ENCODE results near the gene TTC6.

The TTC6 gene

GRCh38 chr14:37597914-37598746, 2.7 kb downstream of the TTC6 start:
- no peak for DNase-seq

DNA sequence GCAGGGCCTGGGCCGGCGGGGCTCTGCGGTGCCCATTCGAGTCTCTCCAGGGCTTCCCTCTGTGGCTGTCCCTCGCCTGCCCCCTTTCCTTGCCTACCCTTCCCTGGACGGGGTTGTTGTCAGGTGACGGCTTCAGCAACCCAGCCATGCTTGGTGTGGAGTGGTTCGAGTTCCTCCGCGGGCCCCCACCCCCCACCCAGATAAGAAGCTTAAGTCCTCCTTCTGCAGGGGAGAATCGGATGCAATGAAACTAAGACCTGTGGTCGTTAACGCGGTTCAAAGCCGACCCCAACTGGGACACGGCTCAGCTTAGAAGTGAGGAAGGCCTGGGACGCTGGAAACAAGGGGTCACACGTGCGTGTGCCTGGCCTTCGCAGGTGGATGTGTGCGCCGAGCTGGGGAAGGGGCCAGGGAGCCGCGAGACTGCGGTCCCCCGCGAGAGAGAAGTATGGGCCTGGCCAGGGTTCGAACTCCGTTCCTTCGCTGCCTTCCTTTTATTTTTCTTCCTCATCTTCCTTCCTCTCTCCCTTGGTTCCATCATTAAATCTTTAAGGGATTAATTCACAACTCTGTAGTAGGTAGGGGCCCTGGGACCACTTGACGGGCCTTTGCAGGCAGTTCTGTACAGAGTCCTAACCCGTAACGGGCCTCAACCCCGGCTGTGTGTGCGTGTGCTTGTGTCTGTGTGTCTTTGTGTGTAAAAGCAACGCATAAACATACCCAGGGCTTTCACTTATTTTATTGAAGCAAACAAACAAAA, 3.5 kb downstream of the TTC6 start:
- no peak for DNase-seq

DNA sequence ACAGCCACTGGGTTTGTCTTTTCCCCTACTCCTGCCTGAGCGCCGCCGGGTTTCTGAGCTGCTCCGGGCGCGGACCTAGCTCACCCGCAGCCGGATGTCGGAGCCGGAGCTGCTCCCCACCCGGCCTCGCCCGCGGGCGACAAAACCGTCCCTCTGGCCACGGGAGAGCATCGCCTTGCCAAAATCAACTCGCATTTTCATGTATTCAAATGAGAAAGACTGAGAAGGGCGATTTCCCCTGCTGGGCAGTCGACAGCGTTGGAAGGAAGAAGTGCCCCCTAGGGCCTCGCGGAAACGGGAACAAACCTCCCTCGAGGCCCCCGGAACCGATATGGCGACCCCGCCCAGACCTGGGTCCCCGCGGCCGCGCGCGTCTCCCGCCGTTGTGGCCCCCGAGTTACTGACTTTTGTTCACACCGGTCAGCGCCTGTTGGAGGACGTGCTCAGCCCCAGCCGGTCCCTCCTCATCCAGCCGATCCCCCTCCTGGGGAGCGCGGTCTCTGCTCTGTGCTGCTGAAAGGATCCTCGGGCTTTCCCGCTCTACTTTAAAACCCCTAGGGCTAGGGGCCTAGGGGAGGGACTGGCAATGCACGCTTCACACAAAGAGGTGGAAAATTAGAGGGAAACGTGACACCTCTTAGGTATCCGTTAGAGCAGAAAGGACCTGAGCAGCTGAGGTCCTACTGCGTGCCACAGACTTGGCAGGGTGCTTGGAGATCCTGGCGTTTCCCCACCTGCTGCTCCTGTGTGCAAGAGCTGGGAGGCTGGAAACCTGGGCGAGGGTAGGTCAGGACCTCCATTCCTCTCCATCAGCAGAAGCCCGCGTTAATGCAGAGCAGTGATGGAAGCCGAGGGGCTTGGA, 4.3 kb downstream of the TTC6 start:
- DNase-seq = no peak

- no peak for DNase-seq
Observed at GRCh38 chr14:37600880-37601741, 5.7 kb downstream of the TTC6 start.

DNA sequence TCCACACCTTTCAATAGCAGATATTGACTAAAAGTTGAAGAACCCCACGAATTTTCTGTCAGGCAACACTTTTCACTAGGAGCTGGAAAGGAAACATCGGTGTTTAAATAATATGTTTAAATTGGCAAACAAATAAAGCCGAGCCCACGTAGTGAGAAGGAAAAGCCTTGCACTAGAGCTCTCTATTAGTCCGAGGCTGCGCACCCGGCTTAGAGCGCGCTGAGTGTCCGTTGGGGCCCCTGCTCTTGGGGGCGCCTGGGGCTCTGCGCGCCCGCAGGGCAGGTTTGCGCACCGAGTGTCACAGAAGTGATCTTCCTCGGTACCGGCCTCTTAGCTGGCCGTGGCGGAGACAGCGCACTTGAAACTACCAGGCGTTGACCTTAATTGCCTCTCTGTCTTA, 6.4 kb downstream of the TTC6 start:
- DNase-seq = no peak

DNA sequence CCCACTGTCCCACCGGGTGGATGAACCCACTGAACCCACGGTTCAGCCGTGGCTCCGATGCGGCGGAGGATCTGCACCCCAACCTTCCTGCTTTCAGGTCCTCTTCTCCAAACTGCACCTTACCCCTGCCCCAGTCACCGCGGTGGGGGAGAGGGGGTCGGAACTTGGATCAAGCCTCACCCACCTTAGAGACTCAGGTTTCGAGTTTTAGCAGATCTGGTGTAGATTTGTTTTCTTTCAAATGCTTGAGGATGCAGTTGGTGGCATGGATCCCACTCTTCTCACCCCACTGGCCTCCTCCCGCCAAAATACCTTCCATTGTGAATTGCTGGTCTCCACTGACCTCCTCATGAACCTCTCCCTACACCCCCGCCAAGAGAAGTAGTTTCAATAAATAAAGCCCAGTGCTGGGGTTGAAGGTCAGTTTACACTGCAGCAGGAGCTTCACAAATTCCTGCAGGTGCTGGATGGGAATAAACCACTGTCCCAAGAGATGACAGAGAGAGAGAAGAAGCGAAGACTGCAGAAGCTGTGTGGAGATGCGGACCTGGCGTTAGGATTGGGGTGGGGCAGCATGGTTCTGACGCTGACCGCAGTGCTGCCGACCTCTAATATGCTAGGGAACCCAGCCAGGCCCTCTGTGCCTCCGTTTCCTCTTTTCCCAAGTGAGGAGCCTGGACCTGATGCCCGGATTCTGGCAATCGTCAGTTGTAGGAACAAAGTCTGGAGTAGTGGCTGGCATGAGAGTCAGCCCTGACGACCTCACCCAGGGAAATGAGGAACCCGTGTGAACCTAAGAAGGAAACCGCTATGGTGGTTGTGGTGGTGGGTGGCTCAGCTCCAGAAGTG, 7.4 kb downstream of the TTC6 start:
- no peak for DNase-seq

DNA sequence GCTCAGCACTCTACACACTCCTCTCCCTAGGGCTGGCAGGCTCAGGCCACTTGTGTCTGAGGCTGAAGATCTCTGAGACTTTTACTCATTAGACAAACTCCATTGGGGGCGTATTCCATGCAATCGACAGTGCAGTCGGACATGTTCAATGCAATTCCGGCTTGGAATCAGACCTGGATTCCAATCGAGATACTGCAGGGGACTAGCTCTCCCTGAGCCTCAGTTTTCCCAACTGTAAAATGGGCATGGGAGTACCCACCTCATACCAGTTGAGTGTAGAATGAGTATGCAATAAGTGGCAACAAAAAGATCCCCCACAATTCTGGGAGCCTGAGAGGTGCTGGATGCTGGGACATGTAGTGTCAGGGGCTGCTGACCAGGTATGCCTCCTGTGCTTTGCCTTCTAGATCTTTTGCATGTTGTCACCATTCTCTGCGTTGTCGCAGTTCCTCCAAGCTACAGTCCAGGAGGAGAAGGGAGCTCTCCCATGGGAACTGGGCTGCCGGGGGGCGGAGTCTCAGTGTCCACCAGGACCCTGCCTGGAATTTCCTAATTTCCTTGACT, 8.3 kb downstream of the TTC6 start:
- DNase-seq = no peak

GRCh38 chr14:37606678-37607077, 11.2 kb downstream of the TTC6 start:
- DNase-seq = no peak

- no peak for DNase-seq
Observed at GRCh38 chr14:37608649-37609048, 13.2 kb downstream of the TTC6 start.

DNA sequence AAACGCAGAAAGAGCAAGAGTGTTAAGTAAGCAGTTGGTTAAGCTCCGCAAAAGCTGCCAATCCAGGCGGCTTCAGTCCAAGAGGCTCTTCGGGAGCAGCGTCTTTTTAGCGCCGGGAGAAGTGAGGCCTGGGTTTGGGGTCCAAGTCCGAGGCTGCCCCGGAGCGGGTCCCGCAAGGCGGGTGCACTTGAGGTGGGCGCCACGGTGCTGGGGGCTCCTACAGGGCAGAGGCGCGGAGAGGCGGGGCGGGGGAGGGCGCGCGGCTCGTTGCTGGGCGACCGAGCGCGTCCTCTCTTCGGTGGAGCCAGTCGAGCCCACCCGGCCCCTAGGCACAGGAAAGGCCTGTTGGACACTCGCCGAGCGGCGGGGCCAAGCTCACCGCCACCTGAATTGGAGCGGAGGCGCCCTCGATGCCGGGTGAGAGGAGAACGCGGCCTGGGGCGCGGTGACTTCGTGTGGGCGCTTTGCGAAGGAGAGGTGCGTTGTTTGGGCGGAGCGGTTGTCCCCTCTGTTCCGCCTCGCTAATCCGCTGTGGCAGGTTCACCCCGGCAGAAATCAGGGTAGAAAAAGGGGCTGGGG, 15.6 kb downstream of the TTC6 start:
- DNase-seq = no peak

DNA sequence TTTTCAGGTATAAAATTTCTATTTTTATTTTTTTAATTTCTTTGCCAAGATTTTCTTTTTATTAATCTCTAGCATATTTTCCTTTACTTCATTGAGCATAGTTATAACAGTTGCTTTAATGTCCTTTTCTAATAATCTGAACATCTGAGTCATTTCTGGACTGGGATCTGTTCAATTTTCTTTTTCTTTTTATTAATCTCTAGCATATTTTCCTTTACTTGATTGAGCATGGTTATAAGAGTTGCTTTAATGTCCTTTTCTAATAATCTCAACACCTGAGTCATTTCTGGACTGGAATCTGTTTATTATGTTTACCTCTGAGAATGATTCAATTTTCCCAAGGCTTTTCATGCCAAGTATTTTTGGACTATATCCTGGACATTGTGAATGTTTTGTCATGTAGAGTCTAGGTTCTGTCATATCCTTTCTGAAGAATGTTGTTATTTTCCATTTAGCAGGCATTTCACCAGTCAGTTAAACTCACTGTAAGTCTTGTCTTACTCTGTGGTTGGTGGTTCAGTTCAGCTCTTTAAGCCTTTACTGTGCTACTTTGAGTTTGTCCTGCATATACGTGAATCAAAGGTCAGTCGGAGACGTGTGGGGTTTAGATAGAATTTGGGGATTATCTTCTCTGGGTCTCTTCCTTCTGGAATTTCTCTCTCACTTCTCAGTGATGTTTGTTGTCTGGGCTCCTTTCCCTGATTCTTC, 20.3 kb downstream of the TTC6 start:
- DNase-seq = no peak

DNA sequence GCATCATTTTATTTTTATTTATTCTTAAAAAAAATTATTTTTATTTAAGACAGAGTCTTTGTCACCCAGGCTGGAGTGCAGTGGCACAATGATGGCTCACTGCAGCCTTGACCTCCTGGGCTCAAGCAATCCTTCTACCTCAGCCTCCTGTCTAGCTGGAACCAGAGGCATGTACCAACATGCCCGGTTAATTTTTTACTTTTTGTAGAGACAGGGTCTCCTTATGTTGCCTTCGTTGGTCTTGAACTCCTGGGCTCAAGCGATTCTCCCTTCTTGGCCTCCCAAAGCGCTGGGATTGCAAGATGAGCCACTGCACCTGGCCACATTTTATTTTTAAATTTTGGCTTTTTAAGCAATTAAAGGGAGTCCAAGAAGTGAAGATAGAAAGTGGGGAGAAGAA, 21.4 kb downstream of the TTC6 start:
- no peak for DNase-seq

DNA sequence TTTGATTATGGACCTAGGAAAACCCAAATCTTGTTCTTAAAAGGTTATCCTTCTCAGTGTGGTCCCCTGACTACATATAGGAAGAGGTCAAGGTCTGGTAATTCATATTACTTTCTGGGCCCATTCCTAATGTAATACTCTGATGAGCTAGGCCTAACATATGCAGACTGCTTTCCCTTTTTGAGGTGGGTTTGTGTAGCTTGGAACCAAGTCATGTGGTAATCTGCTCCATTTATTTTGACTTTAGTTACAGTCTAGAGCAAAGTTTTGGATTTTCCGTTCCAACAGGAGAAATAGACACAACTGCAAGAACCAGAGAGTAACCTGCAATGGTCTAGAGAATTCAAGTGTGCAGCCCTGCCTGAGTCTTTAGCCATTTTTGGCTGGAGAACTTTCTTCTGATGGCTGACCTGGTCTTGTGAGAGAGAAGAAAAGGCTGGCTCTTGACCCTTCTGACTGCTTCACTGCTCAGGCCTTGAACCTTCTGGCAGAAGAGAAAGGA, 22.5 kb downstream of the TTC6 start:
- no peak for DNase-seq

- DNase-seq = no peak
Observed at GRCh38 chr14:37618498-37619028, 23.1 kb downstream of the TTC6 start.

GRCh38 chr14:37620856-37621255, 25.4 kb downstream of the TTC6 start:
- no peak for DNase-seq

GRCh38 chr14:37622231-37622923, 26.9 kb downstream of the TTC6 start:
- no peak for DNase-seq

DNA sequence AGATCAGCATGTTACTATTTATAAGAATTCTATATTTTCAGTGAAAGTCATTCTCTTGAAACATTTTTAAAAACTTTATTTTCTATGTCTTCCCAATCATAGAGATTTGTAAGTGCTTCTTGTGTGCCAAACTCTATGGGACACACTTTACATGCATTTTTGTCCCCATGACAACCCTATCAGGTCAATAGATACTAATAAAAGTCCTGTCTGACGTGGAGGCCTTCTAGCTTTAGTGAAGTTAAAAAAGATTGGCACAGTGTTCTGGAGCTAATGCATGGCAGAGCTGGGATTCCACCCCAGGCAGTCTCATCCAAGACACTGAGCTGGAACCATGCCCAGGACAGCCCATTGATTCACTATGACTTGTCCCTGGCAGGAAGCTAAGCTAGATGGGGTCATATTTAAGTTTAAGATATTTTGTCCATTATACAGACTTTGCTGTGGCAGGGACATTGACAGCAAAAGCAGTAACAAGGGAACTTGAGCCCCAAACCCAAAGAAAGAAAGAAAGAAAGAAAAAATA, 28.1 kb downstream of the TTC6 start:
- DNase-seq = no peak

DNA sequence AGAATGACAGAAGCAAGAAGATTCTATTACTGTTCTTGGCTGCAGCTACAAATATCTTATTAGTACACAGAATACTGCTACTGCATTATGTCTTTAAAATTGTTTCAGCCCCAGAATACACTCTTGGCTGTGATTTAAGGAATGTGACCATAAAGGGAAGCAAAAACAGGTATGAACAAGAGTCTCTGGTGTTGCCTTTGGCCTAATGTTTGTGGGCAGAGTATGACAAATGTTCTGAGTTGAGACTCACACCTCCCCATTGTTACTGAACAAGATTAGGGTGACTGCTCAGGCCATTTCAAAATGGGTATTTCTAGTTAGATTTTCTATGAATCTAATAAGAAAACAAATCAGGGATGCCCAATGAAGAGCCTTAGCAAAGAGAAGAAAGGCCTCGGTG, 28.5 kb downstream of the TTC6 start:
- DNase-seq = no peak
